Smooth muscle cell (in vitro differentiated cells): ENCODE data around the gene SIPA1. TPM values are rescaled to one million over a fixed set of nuclear protein-coding genes. Genes with fewer than 3 reads are reported as not detected.

Experiments
- DNase-seq: peaks from one replicate; lab custom pipeline; 2025; ENCODE audit not compliant: unreplicated experiment; lab: John Stamatoyannopoulos, UW
- H2AFZ ChIP-seq: fragments of 200-600 bp; sonication (generic); 2 replicates; pipeline ENCODE4 v1.6.0; 2016; ENCODE audit warnings: antibody characterized with exemption, low read depth, mild to moderate bottlenecking
- H3F3A ChIP-seq: fragments of 200-600 bp; sonication (generic); 2 replicates; pipeline ENCODE4 v1.6.0; 2017; ENCODE audit warnings: antibody characterized with exemption, low read depth
- H3K27ac ChIP-seq: fragments of 200-600 bp; sonication (generic); 2 replicates; pipeline ENCODE4 v1.5.1; 2016; ENCODE audit warnings: low read depth, mild to moderate bottlenecking
- H3K27me3 ChIP-seq: fragments of 200-600 bp; sonication (generic); 2 replicates; pipeline ENCODE4 v1.6.1; 2016; ENCODE audit warnings: low read depth, mild to moderate bottlenecking
- H3K36me3 ChIP-seq: fragments of 200-600 bp; sonication (generic); 2 replicates; pipeline ENCODE4 v1.5.1; 2016; ENCODE audit warnings: low read depth
- H3K4me1 ChIP-seq: fragments of 200-600 bp; sonication (generic); 2 replicates; pipeline ENCODE4 v1.5.1; 2016; ENCODE audit warnings: low read depth
- H3K4me2 ChIP-seq: fragments of 200-600 bp; sonication (generic); 2 replicates; pipeline ENCODE4 v1.6.0; 2016; ENCODE audit warnings: mild to moderate bottlenecking
- H3K4me3 ChIP-seq: fragments of 200-600 bp; sonication (generic); 2 replicates; pipeline ENCODE4 v1.5.1; 2016; ENCODE audit warnings: mild to moderate bottlenecking
- H3K79me2 ChIP-seq: fragments of 200-600 bp; sonication (generic); 2 replicates; pipeline ENCODE4 v1.6.0; 2016; ENCODE audit warnings: low read depth, mild to moderate bottlenecking
- H3K9ac ChIP-seq: fragments of 200-600 bp; sonication (generic); 2 replicates; pipeline ENCODE4 v1.6.0; 2016; ENCODE audit warnings: low read depth
- H3K9me3 ChIP-seq: fragments of 200-600 bp; sonication (generic); replicated peaks from 2 replicates; pipeline ENCODE4 v1.5.1; 2016; ENCODE audit warnings: low read depth
- H4K20me1 ChIP-seq: fragments of 200-600 bp; sonication (generic); 2 replicates; pipeline ENCODE4 v1.6.0; 2016; ENCODE audit warnings: low read depth
- CTCF ChIP-seq: fragments of 200-600 bp; sonication (generic); IDR thresholded peaks from 2 replicates; pipeline ENCODE4 v1.5.1; 2017; ENCODE audit warnings: borderline replicate concordance, mild to moderate bottlenecking, antibody characterized with exemption; ENCODE audit not compliant: insufficient read depth, poor library complexity, severe bottlenecking
- WGBS: methylation state at CpG from one replicate; pipeline ENCODE4 v1.1.7; 2016; ENCODE audit warnings: low lambda C conversion rate; 5-methylcytosine and 5-hydroxymethylcytosine counted together
- polyA plus RNA-seq: library from polyadenylated mRNA; unstranded; fragments of >200 nt; fragmentation: Nextera tagmentation; extraction: Ambion mirVana; gene quantifications from 2 replicates; pipeline ENCODE4 v1.2.1, GENCODE V29; 2016
- total RNA-seq: library from RNA; depleted of rRNA; stranded (reverse); fragments of >200 nt; gene quantifications from 2 replicates; pipeline ENCODE4 v1.2.3, GENCODE V29; 2014

SIPA1 gene, protein sequence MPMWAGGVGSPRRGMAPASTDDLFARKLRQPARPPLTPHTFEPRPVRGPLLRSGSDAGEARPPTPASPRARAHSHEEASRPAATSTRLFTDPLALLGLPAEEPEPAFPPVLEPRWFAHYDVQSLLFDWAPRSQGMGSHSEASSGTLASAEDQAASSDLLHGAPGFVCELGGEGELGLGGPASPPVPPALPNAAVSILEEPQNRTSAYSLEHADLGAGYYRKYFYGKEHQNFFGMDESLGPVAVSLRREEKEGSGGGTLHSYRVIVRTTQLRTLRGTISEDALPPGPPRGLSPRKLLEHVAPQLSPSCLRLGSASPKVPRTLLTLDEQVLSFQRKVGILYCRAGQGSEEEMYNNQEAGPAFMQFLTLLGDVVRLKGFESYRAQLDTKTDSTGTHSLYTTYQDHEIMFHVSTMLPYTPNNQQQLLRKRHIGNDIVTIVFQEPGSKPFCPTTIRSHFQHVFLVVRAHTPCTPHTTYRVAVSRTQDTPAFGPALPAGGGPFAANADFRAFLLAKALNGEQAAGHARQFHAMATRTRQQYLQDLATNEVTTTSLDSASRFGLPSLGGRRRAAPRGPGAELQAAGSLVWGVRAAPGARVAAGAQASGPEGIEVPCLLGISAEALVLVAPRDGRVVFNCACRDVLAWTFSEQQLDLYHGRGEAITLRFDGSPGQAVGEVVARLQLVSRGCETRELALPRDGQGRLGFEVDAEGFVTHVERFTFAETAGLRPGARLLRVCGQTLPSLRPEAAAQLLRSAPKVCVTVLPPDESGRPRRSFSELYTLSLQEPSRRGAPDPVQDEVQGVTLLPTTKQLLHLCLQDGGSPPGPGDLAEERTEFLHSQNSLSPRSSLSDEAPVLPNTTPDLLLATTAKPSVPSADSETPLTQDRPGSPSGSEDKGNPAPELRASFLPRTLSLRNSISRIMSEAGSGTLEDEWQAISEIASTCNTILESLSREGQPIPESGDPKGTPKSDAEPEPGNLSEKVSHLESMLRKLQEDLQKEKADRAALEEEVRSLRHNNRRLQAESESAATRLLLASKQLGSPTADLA
- total RNA-seq (9.8 and 15.9 TPM in 2 replicates), polyA plus RNA-seq (63.8 and 67.6 TPM in 2 replicates)

GRCh38 chr11:65637794-65638419 is at the start of gene SIPA1:
SIPA1 (plus strand) TSS chr11:65638101; CDS start chr11:65640922, 2,821 bp downstream.
- peak; percentile 49 for DNase-seq
- peak within 1 kb of the TSS; percentile 53 for H3K27ac ChIP-seq
- H3K9me3 ChIP-seq, result no peaks in the 10 kb centered on the region
- no peaks in the 10 kb centered on the region for H3K79me2 ChIP-seq
- peaks cover 13% of the 10 kb centered on the region for H3K4me1 ChIP-seq
- H3K27me3 ChIP-seq, result no peaks in the 10 kb centered on the region
- peak within 1 kb of the TSS; percentile 99 for H3K4me2 ChIP-seq
- peaks cover 14% of the 10 kb centered on the region for H4K20me1 ChIP-seq
- peak within 1 kb of the TSS; percentile 68 for H3K9ac ChIP-seq
- H3K36me3 ChIP-seq, result no peaks in the 10 kb centered on the region
- 6% methylated on average over 27 of the region's 46 CpGs for WGBS
- H3F3A ChIP-seq, result peaks cover 11% of the 10 kb centered on the region
- peak; percentile 15 for TF ChIP-seq CTCF
- no peak within 1 kb of the TSS for H2AFZ ChIP-seq
- peak within 1 kb of the TSS; percentile 76 for H3K4me3 ChIP-seq

GRCh38 chr11:65588199-65589054 is 49.5 kb upstream of the SIPA1 start:
- H2AFZ ChIP-seq, result no peak overlapping the region
- no peak overlapping the region for H3K4me3 ChIP-seq

More at GRCh38 chr11:65588199-65589054, 49.5 kb upstream of the SIPA1 start:
- peaks cover 16% of the 10 kb centered on the region for H3K4me1 ChIP-seq
- no peaks in the 10 kb centered on the region for H4K20me1 ChIP-seq
- H3K9ac ChIP-seq, result no peak overlapping the region
- H3K27me3 ChIP-seq, result peaks cover 4% of the 10 kb centered on the region
- H3K9me3 ChIP-seq, result no peaks in the 10 kb centered on the region
- TF ChIP-seq CTCF, result peak; percentile 38
- H3K36me3 ChIP-seq, result no peaks in the 10 kb centered on the region
- DNase-seq, result no peak
- 73% methylated on average over 13 of the region's 13 CpGs for WGBS
- H3F3A ChIP-seq, result peaks cover 5% of the 10 kb centered on the region
- H3K4me2 ChIP-seq, result no peak overlapping the region
- no peak overlapping the region for H3K27ac ChIP-seq
- no peaks in the 10 kb centered on the region for H3K79me2 ChIP-seq
